Limb (tissue), 2 donors: ENCODE data around the gene VEGFA.

Experiments used
- DNase-seq, 2 donors: peaks; one replicate each; pipeline ENCODE4 v3.0.0-alpha.2; 2016; ENCODE audit errors: extremely low spot score in 2 of 2

The VEGFA gene

GRCh38 chr6:43784049-43784855, 14.2 kb downstream of the VEGFA start:
- no peak for DNase-seq

- no peak for DNase-seq
Observed at GRCh38 chr6:43785220-43785752, 15.3 kb downstream of the VEGFA start.

DNA sequence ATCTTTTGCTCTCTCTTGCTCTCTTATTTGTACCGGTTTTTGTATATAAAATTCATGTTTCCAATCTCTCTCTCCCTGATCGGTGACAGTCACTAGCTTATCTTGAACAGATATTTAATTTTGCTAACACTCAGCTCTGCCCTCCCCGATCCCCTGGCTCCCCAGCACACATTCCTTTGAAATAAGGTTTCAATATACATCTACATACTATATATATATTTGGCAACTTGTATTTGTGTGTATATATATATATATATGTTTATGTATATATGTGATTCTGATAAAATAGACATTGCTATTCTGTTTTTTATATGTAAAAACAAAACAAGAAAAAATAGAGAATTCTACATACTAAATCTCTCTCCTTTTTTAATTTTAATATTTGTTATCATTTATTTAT, 15.9 kb downstream of the VEGFA start:
- DNase-seq, result no peak

DNA sequence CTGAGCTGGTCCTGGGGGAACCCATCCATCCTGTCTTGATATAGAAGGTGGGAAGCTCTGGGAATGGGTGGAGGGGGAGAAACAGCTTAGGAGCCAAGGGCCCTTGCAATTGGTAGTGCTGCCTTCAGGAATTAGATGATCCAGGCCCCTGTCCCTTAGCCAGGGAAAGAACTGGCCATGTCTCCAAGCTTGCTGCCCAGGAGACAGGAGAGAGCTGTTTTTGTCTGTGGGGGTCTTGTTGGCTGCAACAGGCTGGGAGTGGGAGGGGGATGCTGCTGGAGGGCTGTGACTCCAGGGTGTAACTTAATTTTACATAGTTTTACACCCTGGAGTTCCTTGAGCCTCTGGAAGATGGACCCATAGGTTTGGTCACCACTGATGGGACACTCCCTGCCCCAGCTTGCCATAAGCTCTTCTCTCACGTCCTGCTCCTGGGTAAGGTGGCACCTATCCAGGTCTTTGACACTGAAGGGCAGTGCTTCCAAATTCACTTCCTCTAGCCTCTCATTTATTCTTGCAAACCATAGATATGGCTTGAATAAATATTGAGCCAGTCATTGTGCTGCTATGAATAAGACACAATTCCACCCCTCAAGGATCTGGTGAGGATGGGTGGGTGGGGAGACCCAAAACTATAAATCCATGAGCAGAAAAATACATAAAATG, 16.8 kb downstream of the VEGFA start:
- no peak for DNase-seq

DNA sequence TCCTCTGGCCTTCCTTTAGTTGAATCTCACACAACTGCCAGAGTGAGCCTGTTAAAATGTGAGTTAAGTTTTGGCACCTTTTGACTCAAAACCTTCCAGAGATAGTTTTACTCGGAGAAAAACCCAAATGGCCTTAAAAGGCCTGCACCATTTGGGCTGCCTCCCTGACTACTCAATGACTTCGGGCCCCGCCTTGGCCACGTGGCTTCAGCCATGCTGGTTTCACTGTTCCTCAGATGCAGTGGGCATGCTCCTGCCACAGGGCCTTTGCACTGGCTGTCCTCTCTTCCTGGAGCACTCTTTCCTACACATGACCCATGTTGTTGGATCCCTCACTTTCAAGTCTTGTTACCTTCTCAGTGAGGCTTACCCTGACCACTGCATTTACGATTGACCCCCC, 18.3 kb downstream of the VEGFA start:
- DNase-seq, result no peak

GRCh38 chr6:43789447-43789846, 19.4 kb downstream of the VEGFA start:
- no peak for DNase-seq

- DNase-seq, result no peak
Observed at GRCh38 chr6:43790031-43790430, 20.0 kb downstream of the VEGFA start.

- no peak for DNase-seq
Observed at GRCh38 chr6:43791745-43792422, 21.9 kb downstream of the VEGFA start.

GRCh38 chr6:43793154-43793874, 23.3 kb downstream of the VEGFA start:
- DNase-seq, result no peak

DNA sequence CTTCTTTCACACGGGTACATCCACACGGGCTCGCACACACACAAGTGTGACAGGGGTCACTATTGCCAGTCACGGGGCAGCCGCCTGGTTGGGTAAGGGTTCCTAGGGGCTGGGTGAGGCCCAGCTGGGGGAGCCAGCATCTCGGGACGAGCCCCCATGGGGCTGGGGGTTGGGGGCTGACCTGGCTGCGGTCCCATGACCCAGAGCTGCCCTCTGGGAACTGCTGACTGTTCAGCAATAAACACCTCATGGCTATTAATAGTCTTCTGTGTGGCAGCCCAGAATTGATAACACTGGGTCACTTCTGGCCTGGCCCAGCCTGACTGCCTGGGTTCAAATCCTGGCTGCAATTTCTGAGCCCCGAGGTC, 23.8 kb downstream of the VEGFA start:
- DNase-seq, result no peak

- no peak for DNase-seq
Observed at GRCh38 chr6:43795421-43795820, 25.4 kb downstream of the VEGFA start.

DNA sequence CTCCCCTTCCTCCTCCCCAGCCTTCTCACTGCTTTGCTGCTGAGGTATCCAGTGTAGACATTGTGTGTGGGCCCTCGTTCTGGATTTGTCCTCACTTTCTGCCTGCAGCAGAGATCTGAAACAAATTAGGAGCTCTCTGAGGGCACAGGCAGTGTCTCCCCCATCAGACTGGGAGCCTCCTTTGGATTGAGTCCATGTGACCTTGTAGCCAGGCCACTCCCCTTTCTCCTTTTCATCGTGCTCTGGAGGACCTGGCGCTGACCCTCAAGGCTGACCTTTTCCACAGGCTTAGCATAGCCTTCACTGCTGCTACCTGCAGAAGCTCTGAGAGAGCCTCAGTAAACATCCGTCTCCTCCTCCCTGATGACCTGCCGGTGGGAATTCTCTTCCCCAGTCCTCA, 26.2 kb downstream of the VEGFA start:
- no peak for DNase-seq

DNA sequence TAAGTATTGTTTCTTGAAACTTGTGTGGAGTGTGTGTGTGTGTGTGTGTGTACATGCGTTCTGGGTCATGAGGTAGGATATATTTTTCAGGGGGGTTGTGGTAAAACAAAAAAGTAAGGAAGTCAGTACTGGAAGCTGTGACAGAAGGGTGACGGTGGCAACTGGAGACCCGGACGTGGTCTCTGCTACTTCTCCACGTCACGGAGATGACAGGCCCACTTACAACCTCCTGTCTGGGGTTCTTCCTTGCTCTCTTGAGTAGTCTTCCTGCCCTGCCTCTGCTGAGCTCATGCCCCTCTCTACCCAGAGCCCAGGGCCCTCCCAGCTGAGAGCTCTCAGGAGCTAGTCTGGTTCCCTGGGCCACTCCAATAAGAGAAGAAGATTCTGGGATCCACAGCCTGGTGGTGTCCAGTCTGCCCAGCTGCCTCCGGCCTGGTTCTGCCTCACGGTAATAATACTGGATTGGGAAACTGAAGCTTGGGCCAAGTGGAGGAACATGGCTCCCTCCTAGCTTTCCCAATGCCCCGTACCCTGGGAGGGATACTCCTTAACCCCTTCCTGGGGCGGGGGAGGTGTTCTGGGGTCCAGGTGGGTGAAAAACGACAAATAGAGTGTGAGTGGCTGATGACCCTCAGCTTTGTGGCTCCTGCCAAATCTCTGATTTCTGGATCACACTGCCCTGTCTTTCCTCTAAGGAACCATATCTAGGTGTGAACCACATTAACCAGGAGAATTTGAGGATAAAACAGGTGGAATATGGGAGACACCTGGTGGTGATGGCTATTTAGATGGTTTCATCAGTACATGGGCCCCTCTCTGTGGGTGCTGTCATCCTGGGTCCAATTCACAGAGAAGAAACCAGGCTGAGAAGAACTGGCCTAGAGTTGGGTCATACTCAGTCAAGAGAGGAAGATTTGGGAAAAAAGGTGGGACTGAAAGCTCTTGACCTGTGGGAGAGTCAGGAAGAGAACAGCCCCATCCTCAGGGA, 27.2 kb downstream of the VEGFA start:
- DNase-seq, result no peak

GRCh38 chr6:43797919-43798318, 27.9 kb downstream of the VEGFA start:
- no peak for DNase-seq

DNA sequence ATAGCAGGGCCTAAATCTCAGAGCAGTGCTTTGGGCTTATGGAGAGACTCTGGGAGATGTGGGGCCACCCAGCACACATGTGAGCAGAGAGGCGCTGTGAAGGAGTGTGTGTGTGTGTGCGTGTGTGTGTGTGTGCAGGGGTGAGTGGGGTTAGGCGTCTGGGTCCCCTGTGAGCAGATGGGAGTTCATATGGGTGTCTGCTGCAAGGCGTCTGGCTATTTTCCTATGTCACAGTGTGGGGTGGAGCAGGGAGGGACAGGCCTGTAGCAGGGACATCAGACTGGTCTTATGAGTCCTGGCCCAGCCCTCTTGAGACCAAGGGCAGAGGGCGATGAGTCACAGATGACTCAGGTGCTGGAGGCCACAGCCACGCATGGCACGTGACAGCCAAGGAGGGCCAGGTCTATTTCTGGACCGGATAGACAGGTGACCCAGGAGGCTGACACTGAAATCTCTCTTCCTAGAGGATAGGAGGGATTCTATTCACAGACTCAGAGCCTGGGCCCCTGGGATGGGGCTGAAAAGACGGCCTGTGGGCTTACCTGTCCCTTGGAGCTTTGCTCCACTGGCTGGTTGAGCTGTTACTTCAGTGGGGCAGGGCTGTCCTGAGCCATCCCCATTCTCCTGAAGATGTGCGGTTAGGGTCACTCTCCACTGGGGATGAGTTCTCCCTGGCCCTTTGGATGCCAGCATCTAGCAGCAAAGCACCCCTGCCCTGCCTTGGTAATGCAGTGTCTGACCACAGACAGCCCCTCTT, 28.9 kb downstream of the VEGFA start:
- no peak for DNase-seq

GRCh38 chr6:43799551-43800297, 29.7 kb downstream of the VEGFA start:
- DNase-seq, result no peak

- no peak for DNase-seq
Observed at GRCh38 chr6:43800298-43800623, 30.2 kb downstream of the VEGFA start.

DNA sequence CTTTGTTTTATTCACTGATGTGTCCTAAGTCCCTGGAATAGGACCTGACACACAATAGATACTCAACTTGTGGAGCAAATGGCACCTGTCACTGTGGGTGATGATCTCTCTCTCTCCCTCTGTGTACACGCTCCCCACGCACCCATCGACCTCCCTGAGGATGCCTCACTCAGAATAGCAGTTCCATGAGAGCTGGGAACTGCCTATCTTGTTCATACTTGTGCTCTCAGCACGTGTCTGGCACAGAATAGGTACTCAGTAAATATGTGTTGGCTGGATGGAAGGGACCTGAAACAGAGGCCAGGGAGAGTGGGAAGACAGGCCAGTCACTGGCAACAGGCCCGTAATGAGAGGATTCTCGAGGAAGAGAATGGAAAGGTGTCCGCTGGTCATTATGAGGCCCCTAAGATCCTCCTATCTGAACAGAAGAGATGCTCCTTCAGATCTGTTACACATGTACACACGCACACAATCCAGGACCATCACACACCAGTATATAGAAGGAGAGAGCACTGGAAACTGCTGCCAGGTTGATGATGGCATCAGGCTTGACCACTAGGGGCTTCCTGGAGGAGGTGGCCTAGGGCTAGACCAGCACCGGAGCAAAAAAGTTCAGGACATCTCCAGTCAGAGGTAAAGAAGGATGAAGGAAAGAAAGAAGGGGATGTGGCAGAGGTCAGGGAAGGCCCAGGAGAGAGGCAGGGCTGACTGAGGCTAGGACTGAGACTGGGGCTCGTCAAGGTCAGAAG, 30.9 kb downstream of the VEGFA start:
- no peak for DNase-seq
